Spleen (tissue), 11 donors: ENCODE data around the gene TMEM120B. TPM values are rescaled to one million over a fixed set of nuclear protein-coding genes. Genes with fewer than 3 reads are reported as not detected.
"Not testable (repeated sequence)": the region's sequence is repeated elsewhere in the genome, so short reads cannot be mapped to it uniquely, and the experiment has no call there.

ENCODE experiments used
- DNase-seq: peaks from one replicate; pipeline ENCODE4 v3.0.0-alpha.2; 2020
- H3K27ac ChIP-seq, 8 donors: fragments of 200-600 bp; sonication (generic) in 7 of 8; 1 replicate in 4 of 8; 2 replicates in 4 of 8; pipeline versions ENCODE4 v1.5.0 to v1.8.0; 2016 to 2021; ENCODE audit warnings: inconsistent platforms in 4 of 8, mild to moderate bottlenecking in 4 of 8, moderate library complexity in 1 of 8
- H3K27me3 ChIP-seq, 7 donors: fragments of 200-600 bp; sonication (generic) in 6 of 7; replicated peaks in 1 of 7; 1 replicate in 4 of 7; 2 replicates in 3 of 7; pipeline versions ENCODE4 v1.5.0 to v1.8.0; 2016 to 2021; ENCODE audit warnings: inconsistent platforms in 3 of 7, mild to moderate bottlenecking in 1 of 7
- H3K36me3 ChIP-seq, 6 donors: fragments of 200-600 bp; sonication (generic) in 5 of 6; 1 replicate in 4 of 6; 2 replicates in 2 of 6; pipeline versions ENCODE4 v1.5.0 to v1.8.0; 2016 to 2021; ENCODE audit warnings: inconsistent platforms in 2 of 6
- H3K4me1 ChIP-seq, 6 donors: fragments of 200-600 bp; sonication (generic) in 5 of 6; 1 replicate in 3 of 6; 2 replicates in 3 of 6; pipeline versions ENCODE4 v1.5.0 to v1.8.0; 2016 to 2021; ENCODE audit warnings: inconsistent platforms in 3 of 6
- H3K4me3 ChIP-seq, 8 donors: fragments of 200-600 bp; sonication (generic) in 7 of 8; 1 replicate in 4 of 8; 2 replicates in 4 of 8; pipeline versions ENCODE4 v1.5.0 to v1.8.0; 2016 to 2021; ENCODE audit warnings: inconsistent platforms in 4 of 8, mild to moderate bottlenecking in 4 of 8, moderate library complexity in 2 of 8
- H3K9me3 ChIP-seq, 8 donors: fragments of 200-600 bp; sonication (generic) in 7 of 8; 1 replicate in 4 of 8; 2 replicates in 4 of 8; pipeline versions ENCODE4 v1.5.0 to v1.8.0; 2016 to 2021; ENCODE audit warnings: inconsistent platforms in 4 of 8
- CTCF ChIP-seq, 11 experiments: fragments of 200-600 bp in 7 of 11; fragments of 450-650 bp in 4 of 11; sonication (generic) in 4 of 11; IDR thresholded peaks in 8 of 11; conservative IDR thresholded peaks in 3 of 11; 1 replicate in 7 of 11; 2 replicates in 4 of 11; pipeline versions ENCODE4 v1.4.0 to v1.8.0; 2016 to 2021; ENCODE audit warnings: antibody characterized with exemption in 11 of 11, inconsistent platforms in 4 of 11, mild to moderate bottlenecking in 1 of 11
- POLR2A ChIP-seq, 3 donors: fragments of 450-650 bp; IDR thresholded peaks; one replicate each; pipeline ENCODE4 v1.5.1; 2017; ENCODE audit warnings: antibody characterized with exemption in 3 of 3, mild to moderate bottlenecking in 1 of 3
- POLR2AphosphoS5 ChIP-seq, 3 donors: sonication (generic); formaldehyde crosslinking; IDR thresholded peaks; one replicate each; pipeline ENCODE4 v1.5.1; 2017; ENCODE audit warnings: antibody characterized with exemption in 3 of 3
- WGBS, 5 donors: extraction: QIAGEN DNeasy Blood & Tissue Kit in 3 of 5; methylation state at CpG; one replicate each; pipeline versions ENCODE4 v1.1.5 to v1.1.7; 2013 to 2018; 5-methylcytosine and 5-hydroxymethylcytosine counted together
- intact Hi-C: fragments of 100-400 bp; cut with DNase I; formaldehyde crosslinking; loops from one replicate; pipeline ENCODE4 v1.15.0; 2023; ENCODE audit warnings: low total_unique reads
- polyA plus RNA-seq, 3 donors: library from polyadenylated mRNA; stranded (reverse); fragments of 200-250 nt; gene quantifications; one replicate each; pipeline ENCODE4 v1.2.1, GENCODE V29; 2013
- total RNA-seq, 7 donors: library from RNA; depleted of rRNA in 3 of 7; stranded (reverse); fragments of >200 nt in 3 of 7; fragmentation: NEBNext Ultra II Directional in 4 of 7; extraction: Animal tissue kit (Norgen Biotek cat#: 25700) in 4 of 7; gene quantifications; one replicate each; pipeline versions ENCODE4 v1.1.0 to v1.2.1, GENCODE V29; 2016 to 2021
- donor health status: healthy with polysubstance abuse.
- donor health status: DM: no; HTN: no; CAD: no; lungs with moderate emphysema.
- donor health status: DM: no; HTN: no; CAD: no.
- donor health status: Bipolar disorder and iron deficiency.
- donor health status: healthy.
- donor health status: DM: no; HTN: no; CAD: no.
- donor health status: DM: yes; HTN: yes; CAD: no.

TMEM120B gene
- total and polyA plus RNA-seq, 10 donors = 2.9 to 8.9 (median 5.8) TPM

DNA sequence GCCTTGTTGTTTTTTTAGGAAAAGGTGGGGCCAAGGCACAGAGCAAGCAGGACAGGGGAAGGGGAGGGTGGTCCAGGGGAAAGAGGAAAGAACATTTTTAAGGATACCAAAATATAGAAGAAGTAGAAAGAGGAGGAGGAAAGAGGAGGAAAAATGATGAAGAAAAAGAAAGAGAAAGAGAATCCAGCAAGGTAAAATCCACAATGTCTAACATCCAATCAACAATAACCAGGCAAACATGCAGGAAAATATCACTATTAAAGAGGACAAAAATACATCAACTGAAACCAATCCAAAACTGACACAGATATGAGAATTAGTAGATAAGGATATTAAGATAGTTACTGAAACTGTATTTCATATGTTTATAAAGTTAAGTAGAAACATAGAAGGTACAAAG is 7.0 kb upstream of the TMEM120B start:
- H3K27ac ChIP-seq = no peak overlapping the region
- peaks cover 0 to 5% (median 0%) of the 10 kb centered on the region in 8 donors for H3K9me3 ChIP-seq
- peaks cover 0 to 7% (median 0%) of the 10 kb centered on the region in 6 donors for H3K4me1 ChIP-seq
- no peak for DNase-seq
- intact Hi-C loops = loop anchor here (10.0 kb wide), 1 partner anchor 189 kb away; no protein-coding TSS in a partner anchor
- no peak overlapping the region for H3K4me3 ChIP-seq
- no peaks in the 10 kb centered on the region for H3K27me3 ChIP-seq
- no peak for TF ChIP-seq CTCF (IDR thresholded peaks at IDR 0.05 in 8 of 11, conservative IDR thresholded peaks at IDR 0.05 in 3 of 11)
- no peak for TF ChIP-seq POLR2A (IDR thresholded peaks at IDR 0.05)
- TF ChIP-seq POLR2AphosphoS5 (IDR thresholded peaks at IDR 0.05) = no peak
- no peaks in the 10 kb centered on the region for H3K36me3 ChIP-seq

DNA sequence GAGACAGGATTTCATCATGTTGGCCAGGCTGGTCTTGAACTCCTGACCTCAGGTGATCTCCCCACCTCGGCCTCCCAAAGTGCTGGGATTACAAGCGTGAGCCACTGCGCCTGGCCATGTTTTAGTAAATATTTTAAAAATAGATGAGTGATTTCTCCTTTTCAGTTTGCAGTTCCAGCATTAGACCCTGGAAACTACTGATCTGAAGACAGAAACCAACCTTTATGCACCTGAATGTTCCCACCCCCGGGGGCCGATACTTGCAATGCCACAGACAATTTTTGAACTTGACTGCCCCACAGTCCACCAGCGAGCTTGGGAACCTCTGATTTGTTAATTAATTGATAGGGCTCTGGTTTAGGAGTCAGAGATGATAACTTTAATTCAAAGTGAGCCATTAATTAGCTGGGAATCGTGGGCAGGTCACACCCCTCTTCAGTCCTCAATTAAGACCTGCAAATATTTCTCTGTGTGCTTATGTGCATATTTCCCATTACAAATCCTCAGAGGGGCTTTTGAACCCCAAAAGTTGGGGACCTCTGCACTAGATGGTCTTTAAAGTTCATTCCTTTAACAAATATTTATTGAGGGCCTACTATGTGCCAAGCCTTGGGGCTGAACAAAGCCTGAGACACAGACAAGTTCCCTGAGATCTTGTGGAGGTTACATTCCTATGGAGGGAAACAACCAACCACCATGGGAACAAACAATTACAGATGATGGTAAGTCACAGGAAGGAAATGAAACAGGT is 4.1 kb upstream of the TMEM120B start:
- no peak for DNase-seq
- TF ChIP-seq POLR2AphosphoS5 (IDR thresholded peaks at IDR 0.05) = no peak
- no peak for TF ChIP-seq POLR2A (IDR thresholded peaks at IDR 0.05)
- TF ChIP-seq CTCF (IDR thresholded peaks at IDR 0.05 in 8 of 11, conservative IDR thresholded peaks at IDR 0.05 in 3 of 11) = no peak

DNA sequence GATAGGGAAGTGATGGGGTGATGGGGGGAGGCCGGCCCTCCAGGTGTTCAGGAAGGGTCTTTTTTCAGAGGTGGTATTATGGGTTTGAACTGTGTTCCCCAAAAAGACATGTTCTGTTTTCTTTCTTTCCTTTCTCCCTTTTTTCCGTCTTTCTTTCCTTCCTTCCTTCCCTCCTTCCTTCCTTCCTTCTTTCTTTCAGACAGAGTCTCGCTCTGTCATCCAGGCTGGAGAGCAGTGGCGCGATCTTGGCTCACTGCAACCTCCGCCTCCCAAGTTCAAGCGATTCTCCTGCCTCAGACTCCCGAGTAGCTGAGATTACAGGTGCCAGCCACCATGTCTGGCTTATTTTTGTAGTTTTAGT is 3.5 kb upstream of the TMEM120B start:
- H3K27ac ChIP-seq, H3K27me3 ChIP-seq, DNase-seq, H3K36me3 ChIP-seq, H3K4me3 ChIP-seq, H3K9me3 ChIP-seq: not testable (repeated sequence)
- peaks cover 7 to 38% (median 23%) of the 10 kb centered on the region in 6 donors for H3K4me1 ChIP-seq
- WGBS, 5 donors = 69 to 80% (median 76%) methylated on average over 8 of the region's 8 CpGs
- intact Hi-C loops = loop anchor here (10.0 kb wide), 1 partner anchor 186 kb away; no protein-coding TSS in a partner anchor

More for the DNA sequence above, 4.1 kb upstream of the TMEM120B start:
- H3K36me3 ChIP-seq = no peaks in the 10 kb centered on the region
- peaks cover 0 to 5% (median 0%) of the 10 kb centered on the region in 8 donors for H3K9me3 ChIP-seq
- intact Hi-C loops = loop anchor here (10.0 kb wide), 1 partner anchor 186 kb away; no protein-coding TSS in a partner anchor
- WGBS, 5 donors = 69 to 87% (median 75%) methylated on average over 7 of the region's 7 CpGs
- peaks cover 5 to 32% (median 18%) of the 10 kb centered on the region in 6 donors for H3K4me1 ChIP-seq
- H3K4me3 ChIP-seq = no peak overlapping the region
- no peak overlapping the region for H3K27ac ChIP-seq
- no peaks in the 10 kb centered on the region for H3K27me3 ChIP-seq

- intact Hi-C loops = loop anchor here (10.0 kb wide), 1 partner anchor 185 kb away; no protein-coding TSS in a partner anchor
Observed at GRCh38 chr12:121709478-121709961, 3.0 kb upstream of the TMEM120B start.

More at GRCh38 chr12:121709478-121709961, 3.0 kb upstream of the TMEM120B start:
- H3K4me3 ChIP-seq = no peak overlapping the region
- peaks cover 0 to 5% (median 0%) of the 10 kb centered on the region in 8 donors for H3K9me3 ChIP-seq
- WGBS, 5 donors = 85 to 93% (median 88%) methylated on average over 5 of the region's 5 CpGs
- H3K27me3 ChIP-seq = no peaks in the 10 kb centered on the region
- no peaks in the 10 kb centered on the region for H3K36me3 ChIP-seq
- no peak overlapping the region for H3K27ac ChIP-seq
- TF ChIP-seq POLR2A (IDR thresholded peaks at IDR 0.05) = no peak
- TF ChIP-seq POLR2AphosphoS5 (IDR thresholded peaks at IDR 0.05) = no peak
- no peak for TF ChIP-seq CTCF (IDR thresholded peaks at IDR 0.05 in 8 of 11, conservative IDR thresholded peaks at IDR 0.05 in 3 of 11)
- peaks cover 7 to 41% (median 24%) of the 10 kb centered on the region in 6 donors for H3K4me1 ChIP-seq
- no peak for DNase-seq
